HCT116 (cell line): ENCODE data around the gene ASIC1. TPM values are rescaled to one million over a fixed set of nuclear protein-coding genes. Genes with fewer than 3 reads are reported as not detected.

Source experiments
- ATAC-seq: fragments of 200-7000 bp; cut with Tn5 transposase; 2 replicates; pipeline ENCODE4 v1.9.1; 2020; ENCODE audit warnings: mild to moderate bottlenecking, moderate library complexity
- BruUV-seq: library from RNA; stranded (reverse); fragments of 400-500 nt; replicated peaks from 2 replicates; lab custom pipeline; 2021; lab: Mats Ljungman, UMichigan
- CTCF ChIA-PET: fragments of 300-600 bp; sonication (Branson Sonifier 250); formaldehyde crosslinking; loops from one replicate; lab custom pipeline; 2021; ENCODE audit warnings: antibody characterized with exemption; lab: Charles Lee
- POLR2A ChIA-PET: fragments of 300-600, 350-600 bp; sonication (Branson Sonifier 250); formaldehyde crosslinking; loops from one replicate; lab custom pipeline; 2021; ENCODE audit warnings: antibody characterized with exemption; lab: Charles Lee
- RAD21 ChIA-PET, 2 experiments: fragments of 300-600 bp; sonication (Branson Sonifier 250); formaldehyde crosslinking; loops; one replicate each; lab custom pipeline; 2023; ENCODE audit warnings: low total read pairs in 2 of 2; ENCODE audit not compliant: uncharacterized antibody in 2 of 2, unreplicated experiment in 2 of 2, low non-redundant PET in 1 of 2; lab: Charles Lee
- DNase-seq: peaks from one replicate; pipeline ENCODE4 v3.0.0-alpha.2; 2010; ENCODE audit warnings: low read depth, low spot score
- H2AFZ ChIP-seq: fragments of 200-600 bp; shearing (Covaris generic), sonication (generic); 2 replicates; pipeline ENCODE4 v1.6.1; 2017; ENCODE audit warnings: low read depth, mixed run types, mixed read lengths, antibody characterized with exemption, low read length; ENCODE audit not compliant: poor library complexity, severe bottlenecking
- H3K27ac ChIP-seq: 2 replicates; pipeline ENCODE4 v1.5.1; 2012; ENCODE audit warnings: low read depth, low read length
- H3K27me3 ChIP-seq: fragments of 200-600 bp; sonication (generic); 2 replicates; pipeline ENCODE4 v1.6.1; 2016; ENCODE audit warnings: mixed run types, low read length, mixed read lengths; ENCODE audit not compliant: insufficient read depth
- H3K36me3 ChIP-seq, 2 experiments: fragments of 200-500 bp in 1 of 2; fragments of 200-600 bp in 1 of 2; sonication (Bioruptor generic) in 1 of 2; sonication (generic) in 1 of 2; 2 replicates each; pipeline versions ENCODE4 v1.5.1 to v1.6.1; 2014 to 2016; ENCODE audit warnings: low read length in 2 of 2, inconsistent platforms in 1 of 2, mixed read lengths in 1 of 2, mixed run types in 1 of 2; ENCODE audit not compliant: insufficient read depth in 2 of 2, control insufficient read depth in 1 of 2
- H3K4me1 ChIP-seq, 2 experiments: fragments of 200-600 bp in 1 of 2; sonication (generic) in 1 of 2; 2 replicates each; pipeline versions ENCODE4 v1.5.1 to v1.6.1; 2012 to 2017; ENCODE audit warnings: low read length in 2 of 2, inconsistent platforms in 1 of 2, mild to moderate bottlenecking in 1 of 2, mixed read lengths in 1 of 2, mixed run types in 1 of 2, moderate library complexity in 1 of 2; ENCODE audit not compliant: insufficient read depth in 2 of 2, control insufficient read depth in 1 of 2
- H3K4me2 ChIP-seq: fragments of 200-600 bp; sonication (generic); 2 replicates; pipeline ENCODE4 v1.6.1; 2017; ENCODE audit warnings: mixed run types, low read length, mixed read lengths
- H3K4me3 ChIP-seq, 2 experiments: fragments of 200-600 bp in 1 of 2; sonication (generic) in 1 of 2; replicated peaks in 1 of 2; 2 replicates each; pipeline ENCODE4 v1.5.1; 2011 to 2016; ENCODE audit warnings: low read length in 2 of 2, control low read depth in 1 of 2, low read depth in 1 of 2, mild to moderate bottlenecking in 1 of 2, mixed read lengths in 1 of 2, mixed run types in 1 of 2
- H3K79me2 ChIP-seq: fragments of 200-600 bp; sonication (generic); 2 replicates; pipeline ENCODE4 v1.6.1; 2017; ENCODE audit warnings: mild to moderate bottlenecking, mixed run types, low read length, moderate library complexity, mixed read lengths; ENCODE audit not compliant: insufficient read depth
- H3K9ac ChIP-seq: fragments of 200-600 bp; sonication (generic); 2 replicates; pipeline ENCODE4 v1.6.1; 2016; ENCODE audit warnings: low read length, mixed read lengths
- H3K9me2 ChIP-seq: fragments of 200-600 bp; sonication (generic), shearing (Covaris generic); 2 replicates; pipeline ENCODE4 v1.6.1; 2017; ENCODE audit warnings: mixed run types, mild to moderate bottlenecking, moderate library complexity; ENCODE audit not compliant: insufficient read depth
- H3K9me3 ChIP-seq, 2 experiments: fragments of 200-500 bp in 1 of 2; fragments of 200-600 bp in 1 of 2; sonication (Bioruptor generic) in 1 of 2; sonication (generic) in 1 of 2; 2 replicates each; pipeline ENCODE4 v1.6.1; 2014 to 2017; ENCODE audit warnings: low read length in 2 of 2, mixed read lengths in 2 of 2, inconsistent platforms in 1 of 2, low read depth in 1 of 2, mild to moderate bottlenecking in 1 of 2, mixed run types in 1 of 2, moderate library complexity in 1 of 2; ENCODE audit not compliant: control insufficient read depth in 1 of 2, insufficient read depth in 1 of 2
- H4K20me1 ChIP-seq: fragments of 200-600 bp; sonication (generic), shearing (Covaris generic); 2 replicates; pipeline ENCODE4 v1.6.1; 2017; ENCODE audit warnings: mixed run types, mild to moderate bottlenecking, moderate library complexity; ENCODE audit not compliant: insufficient read depth
- CBX3 ChIP-seq: IDR thresholded peaks from 2 replicates; pipeline ENCODE4 v1.6.1; 2012; ENCODE audit warnings: low read depth
- CEBPB ChIP-seq: IDR thresholded peaks from 2 replicates; pipeline ENCODE4 v1.6.1; 2012; ENCODE audit warnings: low read depth
- CTCF ChIP-seq, 3 experiments: fragments of 200-600 bp in 1 of 3; sonication (generic) in 1 of 3; IDR thresholded peaks in 2 of 3; conservative IDR thresholded peaks in 1 of 3; 2 replicates each; pipeline ENCODE4 v1.5.1; 2012 to 2017; ENCODE audit warnings: low read depth in 2 of 3, low read length in 2 of 3, antibody characterized with exemption in 1 of 3, borderline replicate concordance in 1 of 3, control low read depth in 1 of 3, mild to moderate bottlenecking in 1 of 3, mixed read lengths in 1 of 3, mixed run types in 1 of 3, moderate library complexity in 1 of 3; ENCODE audit not compliant: insufficient read depth in 1 of 3
- ELF1 ChIP-seq: IDR thresholded peaks from 2 replicates; pipeline ENCODE4 v1.6.1; 2012; ENCODE audit warnings: low read depth, borderline replicate concordance
- EZH2 ChIP-seq: fragments of 200-600 bp; sonication (generic); IDR thresholded peaks from 2 replicates; pipeline ENCODE4 v1.6.1; 2017; ENCODE audit warnings: antibody characterized with exemption, mixed run types
- EZH2phosphoT487 ChIP-seq: fragments of 200-600 bp; IDR thresholded peaks from 2 replicates; pipeline ENCODE4 v1.6.1; 2018; ENCODE audit warnings: antibody characterized with exemption, borderline replicate concordance
- JUND ChIP-seq: IDR thresholded peaks from 2 replicates; pipeline ENCODE4 v1.6.1; 2012
- POLR2A ChIP-seq: IDR thresholded peaks from 2 replicates; pipeline ENCODE4 v1.7.0; 2011; ENCODE audit warnings: borderline replicate concordance; ENCODE audit not compliant: insufficient read depth, insufficient read length; ENCODE audit errors: extremely low read depth
- POLR2AphosphoS5 ChIP-seq: IDR thresholded peaks from 2 replicates; pipeline ENCODE4 v1.6.1; 2011; ENCODE audit warnings: mild to moderate bottlenecking, low read depth, low read length, moderate library complexity
- SIN3A ChIP-seq: IDR thresholded peaks from 2 replicates; pipeline ENCODE4 v1.6.1; 2012; ENCODE audit warnings: low read depth
- SP1 ChIP-seq: IDR thresholded peaks from 2 replicates; pipeline ENCODE4 v1.6.1; 2012; ENCODE audit warnings: low read depth
- SRF ChIP-seq: IDR thresholded peaks from 2 replicates; pipeline ENCODE4 v1.6.1; 2012; ENCODE audit warnings: low read depth
- YY1 ChIP-seq: IDR thresholded peaks from 2 replicates; pipeline ENCODE4 v1.6.1; 2011; ENCODE audit warnings: low read length, low read depth, moderate library complexity, mild to moderate bottlenecking; ENCODE audit not compliant: insufficient replicate concordance; ENCODE audit errors: extremely low read depth
- ZBTB33 ChIP-seq: IDR thresholded peaks from 2 replicates; pipeline ENCODE4 v1.6.1; 2011; ENCODE audit warnings: mild to moderate bottlenecking, low read length, moderate library complexity; ENCODE audit not compliant: insufficient replicate concordance; ENCODE audit errors: extremely low read depth
- ZFX ChIP-seq: fragments of 450-650 bp; IDR thresholded peaks from 2 replicates; pipeline ENCODE4 v1.6.1; 2017
- intact Hi-C: fragments of 100-400 bp; cut with micrococcal nuclease; formaldehyde crosslinking; loops from 2 replicates; pipeline ENCODE4 v1.10.0; 2022
- total RNA-seq: library from RNA; stranded (reverse); gene quantifications from one replicate; pipeline ENCODE4 v1.2.1, GENCODE V29; 2021; ENCODE audit not compliant: unreplicated experiment
- TF ChIP-seq, protein P1 (sequence below): IDR thresholded peaks from 2 replicates; pipeline ENCODE4 v1.6.1; 2012
- TF ChIP-seq, protein P2 (sequence below): IDR thresholded peaks from 2 replicates; pipeline ENCODE4 v1.6.1; 2012; ENCODE audit warnings: low read depth

Gene ASIC1
- total RNA-seq, 1 experiment from 2014 or later: 28.9 TPM

DNA sequence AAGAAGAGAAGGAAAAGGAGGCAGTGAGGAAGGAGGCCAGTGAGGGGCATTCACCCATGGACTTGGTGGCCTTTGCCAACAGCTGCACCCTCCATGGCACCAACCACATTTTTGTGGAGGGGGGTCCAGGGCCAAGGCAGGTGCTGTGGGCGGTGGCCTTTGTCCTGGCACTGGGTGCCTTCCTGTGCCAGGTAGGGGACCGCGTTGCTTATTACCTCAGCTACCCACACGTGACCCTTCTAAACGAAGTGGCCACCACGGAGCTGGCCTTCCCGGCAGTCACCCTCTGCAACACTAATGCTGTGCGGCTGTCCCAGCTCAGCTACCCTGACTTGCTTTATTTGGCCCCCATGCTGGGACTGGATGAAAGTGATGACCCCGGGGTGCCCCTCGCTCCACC, 16.3 kb downstream of the ASIC1 start:
- Histone ChIP-seq H3K79me2 (no peaks in the 10 kb centered on the region), H3K9me3 (no peaks in the 10 kb centered on the region), H3K9ac (no peak overlapping the region), H3K36me3 (0 out of 4 replicates have a peak, but pooled peaks cover 0 to under 1% of the 10 kb centered on the region in 2 experiments), H2AFZ (no peak overlapping the region), H3K27ac (no peak overlapping the region), H4K20me1 (no peaks in the 10 kb centered on the region; the same call in 1 of the 2 replicates), H3K4me1 (peaks cover 0 to 16% of the 10 kb centered on the region in 2 experiments; a peak in 1 of 4 replicates), H3K4me2 (no peak overlapping the region), H3K27me3 (no peaks in the 10 kb centered on the region), H3K9me2 (no peaks in the 10 kb centered on the region), H3K4me3 (no peak overlapping the region)
- RAD21 ChIA-PET: interaction anchor here in 1 of 2 experiments (0.6 to 1.4 kb wide), 2 partner anchors 44 to 102 kb away, joined by 3 to 4 read pairs; no protein-coding TSS in a partner anchor
- no TSS peak for BruUV-seq
- POLR2A ChIA-PET: no interaction called here
- TF ChIP-seq, protein P1, sequence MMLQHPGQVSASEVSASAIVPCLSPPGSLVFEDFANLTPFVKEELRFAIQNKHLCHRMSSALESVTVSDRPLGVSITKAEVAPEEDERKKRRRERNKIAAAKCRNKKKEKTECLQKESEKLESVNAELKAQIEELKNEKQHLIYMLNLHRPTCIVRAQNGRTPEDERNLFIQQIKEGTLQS: no peak
- TF ChIP-seq POLR2A: no peak
- no peak for TF ChIP-seq CEBPB
- no peak for TF ChIP-seq ZBTB33
- no peak for TF ChIP-seq JUND
- TF ChIP-seq EZH2phosphoT487: no peak
- TF ChIP-seq ELF1: no peak
- TF ChIP-seq SIN3A: no peak
- no peak for TF ChIP-seq CTCF (IDR thresholded peaks at IDR 0.05 in 2 of 3, conservative IDR thresholded peaks at IDR 0.05 in 1 of 3; ENCODE audit: borderline replicate concordance in 1 of 3, insufficient read depth in 1 of 3, low read depth in 2 of 3, low read length in 2 of 3)
- TF ChIP-seq, protein P2, sequence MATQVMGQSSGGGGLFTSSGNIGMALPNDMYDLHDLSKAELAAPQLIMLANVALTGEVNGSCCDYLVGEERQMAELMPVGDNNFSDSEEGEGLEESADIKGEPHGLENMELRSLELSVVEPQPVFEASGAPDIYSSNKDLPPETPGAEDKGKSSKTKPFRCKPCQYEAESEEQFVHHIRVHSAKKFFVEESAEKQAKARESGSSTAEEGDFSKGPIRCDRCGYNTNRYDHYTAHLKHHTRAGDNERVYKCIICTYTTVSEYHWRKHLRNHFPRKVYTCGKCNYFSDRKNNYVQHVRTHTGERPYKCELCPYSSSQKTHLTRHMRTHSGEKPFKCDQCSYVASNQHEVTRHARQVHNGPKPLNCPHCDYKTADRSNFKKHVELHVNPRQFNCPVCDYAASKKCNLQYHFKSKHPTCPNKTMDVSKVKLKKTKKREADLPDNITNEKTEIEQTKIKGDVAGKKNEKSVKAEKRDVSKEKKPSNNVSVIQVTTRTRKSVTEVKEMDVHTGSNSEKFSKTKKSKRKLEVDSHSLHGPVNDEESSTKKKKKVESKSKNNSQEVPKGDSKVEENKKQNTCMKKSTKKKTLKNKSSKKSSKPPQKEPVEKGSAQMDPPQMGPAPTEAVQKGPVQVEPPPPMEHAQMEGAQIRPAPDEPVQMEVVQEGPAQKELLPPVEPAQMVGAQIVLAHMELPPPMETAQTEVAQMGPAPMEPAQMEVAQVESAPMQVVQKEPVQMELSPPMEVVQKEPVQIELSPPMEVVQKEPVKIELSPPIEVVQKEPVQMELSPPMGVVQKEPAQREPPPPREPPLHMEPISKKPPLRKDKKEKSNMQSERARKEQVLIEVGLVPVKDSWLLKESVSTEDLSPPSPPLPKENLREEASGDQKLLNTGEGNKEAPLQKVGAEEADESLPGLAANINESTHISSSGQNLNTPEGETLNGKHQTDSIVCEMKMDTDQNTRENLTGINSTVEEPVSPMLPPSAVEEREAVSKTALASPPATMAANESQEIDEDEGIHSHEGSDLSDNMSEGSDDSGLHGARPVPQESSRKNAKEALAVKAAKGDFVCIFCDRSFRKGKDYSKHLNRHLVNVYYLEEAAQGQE: no peak
- TF ChIP-seq CBX3: no peak
- TF ChIP-seq EZH2: no peak
- no peak for TF ChIP-seq ZFX
- no peak for TF ChIP-seq SP1
- TF ChIP-seq POLR2AphosphoS5: no peak
- TF ChIP-seq YY1: no peak
- no peak for TF ChIP-seq SRF
- intact Hi-C loops: no loop called here
- no peak for DNase-seq
- no peak for ATAC-seq
- CTCF ChIA-PET: interaction anchor here (1.2 to 1.7 kb wide), 2 partner anchors 102 to 107 kb away, joined by 4 to 12 read pairs; no protein-coding TSS in a partner anchor
